Bronchial epithelial cell (primary cell): Measurements from ENCODE around the gene MTG1. TPM values are rescaled to one million over a fixed set of nuclear protein-coding genes. Genes with fewer than 3 reads are reported as not detected.
"Not testable (repeated sequence)": the region's sequence is repeated elsewhere in the genome, so short reads cannot be mapped to it uniquely, and the experiment has no call there.

Experiments used
- DNase-seq: peaks from one replicate; pipeline ENCODE4 v3.0.0-alpha.2; 2010; ENCODE audit warnings: low read depth
- FAIRE-seq: peaks from 2 replicates; lab custom pipeline; 2011; peaks lifted over from hg19 to GRCh38; lab: Jason Lieb, UNC
- H3K27me3 ChIP-seq: 2 replicates; pipeline ENCODE4 v1.5.1; 2011; ENCODE audit warnings: low read length; ENCODE audit not compliant: control insufficient read depth, insufficient read depth
- H3K36me3 ChIP-seq: 2 replicates; pipeline ENCODE4 v1.5.1; 2011; ENCODE audit warnings: low read length; ENCODE audit not compliant: control insufficient read depth, insufficient read depth
- H3K4me3 ChIP-seq: 2 replicates; pipeline ENCODE4 v1.5.1; 2011; ENCODE audit warnings: mild to moderate bottlenecking, low read depth, low read length, control low read depth
- CTCF ChIP-seq: IDR thresholded peaks from 2 replicates; pipeline ENCODE4 v1.5.1; 2011; ENCODE audit warnings: mild to moderate bottlenecking, moderate library complexity, low read length, control low read depth, inconsistent platforms; ENCODE audit not compliant: insufficient read depth, severe bottlenecking
- total RNA-seq: library from RNA; depleted of rRNA; stranded (reverse); fragments of >200 nt; gene quantifications from 2 replicates; pipeline ENCODE4 v1.2.1, GENCODE V29; 2014

Gene MTG1
- total RNA-seq, 1 donor from 2014 or later = 20.5 TPM

GRCh38 chr10:133438711-133439273 is 44.8 kb downstream of the MTG1 start:
- FAIRE-seq (no peak), DNase-seq (peak; percentile 15)
- TF ChIP-seq CTCF = peak; percentile 26
- Histone ChIP-seq H3K36me3 (no peaks in the 10 kb centered on the region), H3K27me3 (no peaks in the 10 kb centered on the region), H3K4me3 (no peak overlapping the region)

GRCh38 chr10:133439517-133440461 is 45.8 kb downstream of the MTG1 start:
- Histone ChIP-seq H3K36me3 (no peaks in the 10 kb centered on the region), H3K27me3 (no peaks in the 10 kb centered on the region), H3K4me3 (no peak overlapping the region)
- no peak for DNase-seq
- no peak for TF ChIP-seq CTCF
- FAIRE-seq = no peak

GRCh38 chr10:133440633-133441285 is 46.8 kb downstream of the MTG1 start:
- DNase-seq = no peak
- TF ChIP-seq CTCF = no peak
- no peak for FAIRE-seq

GRCh38 chr10:133441356-133441755 is 47.4 kb downstream of the MTG1 start:
- FAIRE-seq, H3K36me3 ChIP-seq, H3K27me3 ChIP-seq, DNase-seq, H3K4me3 ChIP-seq: not testable (repeated sequence)

More at GRCh38 chr10:133440633-133441285, 46.8 kb downstream of the MTG1 start:
- Histone ChIP-seq H3K27me3 (no peaks in the 10 kb centered on the region), H3K4me3 (no peak overlapping the region), H3K36me3 (no peaks in the 10 kb centered on the region)

- H3K4me3 ChIP-seq = no peak overlapping the region
- DNase-seq (no peak), FAIRE-seq (no peak)
- no peaks in the 10 kb centered on the region for H3K27me3 ChIP-seq
- TF ChIP-seq CTCF = no peak
- H3K36me3 ChIP-seq = no peaks in the 10 kb centered on the region
These were observed 47.8 kb downstream of the MTG1 start for GRCh38 chr10:133441780-133442179.
